HG02642 (cell line): ENCODE results near the gene DHRS7B.

ENCODE experiments used
- ATAC-seq: cut with Tn5 transposase; IDR thresholded peaks from one replicate; pipeline ENCODE4 v1.9.1; 2021; ENCODE audit warnings: mild to moderate bottlenecking; ENCODE audit not compliant: unreplicated experiment, poor library complexity

Gene DHRS7B

GRCh38 chr17:21149621-21150020, 22.9 kb downstream of the DHRS7B start:
- no peak for ATAC-seq

GRCh38 chr17:21152731-21153130, 26.0 kb downstream of the DHRS7B start:
- no peak for ATAC-seq

- no peak for ATAC-seq
Measured at GRCh38 chr17:21157586-21158370, 31.0 kb downstream of the DHRS7B start.

GRCh38 chr17:21160401-21160800, 33.6 kb downstream of the DHRS7B start:
- no peak for ATAC-seq

GRCh38 chr17:21161498-21162393, 35.0 kb downstream of the DHRS7B start:
- ATAC-seq: no peak

- ATAC-seq: no peak
Measured at GRCh38 chr17:21162394-21162775, 35.6 kb downstream of the DHRS7B start.

- ATAC-seq: no peak
Measured at GRCh38 chr17:21163101-21163500, 36.3 kb downstream of the DHRS7B start.

- ATAC-seq: no peak
Measured at GRCh38 chr17:21164216-21164615, 37.5 kb downstream of the DHRS7B start.

- no peak for ATAC-seq
Measured at GRCh38 chr17:21164620-21165019, 37.9 kb downstream of the DHRS7B start.

- no peak for ATAC-seq
Measured at GRCh38 chr17:21165922-21166594, 39.3 kb downstream of the DHRS7B start.

- ATAC-seq: no peak
Measured at GRCh38 chr17:21166595-21167210, 39.9 kb downstream of the DHRS7B start.

GRCh38 chr17:21167303-21167702, 40.5 kb downstream of the DHRS7B start:
- ATAC-seq: no peak

GRCh38 chr17:21168555-21168865, 41.7 kb downstream of the DHRS7B start:
- no peak for ATAC-seq

- no peak for ATAC-seq
Measured at GRCh38 chr17:21169496-21169895, 42.7 kb downstream of the DHRS7B start.

GRCh38 chr17:21170809-21171208, 44.0 kb downstream of the DHRS7B start:
- no peak for ATAC-seq

GRCh38 chr17:21171309-21171922, 44.7 kb downstream of the DHRS7B start:
- ATAC-seq: peak; percentile 86

GRCh38 chr17:21171970-21172510, 45.3 kb downstream of the DHRS7B start:
- ATAC-seq: no peak

- no peak for ATAC-seq
Measured at GRCh38 chr17:21172846-21173245, 46.1 kb downstream of the DHRS7B start.

GRCh38 chr17:21173543-21173942, 46.8 kb downstream of the DHRS7B start:
- ATAC-seq: no peak

GRCh38 chr17:21174186-21174585, 47.4 kb downstream of the DHRS7B start:
- ATAC-seq: no peak
